SH-SY5Y (cell line): Measurements from ENCODE around the gene GP1BA.

Experiments
- GATA2 ChIP-seq: IDR thresholded peaks from 2 replicates; pipeline ENCODE4 v1.6.1; 2011; ENCODE audit warnings: mild to moderate bottlenecking, low read depth, low read length
- GATA3 ChIP-seq: IDR thresholded peaks from 2 replicates; pipeline ENCODE4 v1.6.1; 2011; ENCODE audit warnings: low read depth, mild to moderate bottlenecking, low read length, moderate library complexity

- TF ChIP-seq GATA2, result no peak
- no peak for TF ChIP-seq GATA3
Observed at GRCh38 chr17:4958102-4958501, 26.0 kb downstream of the GP1BA start.
